ENCODE data around the gene RREB1. TPM values are rescaled to one million over a fixed set of nuclear protein-coding genes. Genes with fewer than 3 reads are reported as not detected.

RREB1 gene, protein sequence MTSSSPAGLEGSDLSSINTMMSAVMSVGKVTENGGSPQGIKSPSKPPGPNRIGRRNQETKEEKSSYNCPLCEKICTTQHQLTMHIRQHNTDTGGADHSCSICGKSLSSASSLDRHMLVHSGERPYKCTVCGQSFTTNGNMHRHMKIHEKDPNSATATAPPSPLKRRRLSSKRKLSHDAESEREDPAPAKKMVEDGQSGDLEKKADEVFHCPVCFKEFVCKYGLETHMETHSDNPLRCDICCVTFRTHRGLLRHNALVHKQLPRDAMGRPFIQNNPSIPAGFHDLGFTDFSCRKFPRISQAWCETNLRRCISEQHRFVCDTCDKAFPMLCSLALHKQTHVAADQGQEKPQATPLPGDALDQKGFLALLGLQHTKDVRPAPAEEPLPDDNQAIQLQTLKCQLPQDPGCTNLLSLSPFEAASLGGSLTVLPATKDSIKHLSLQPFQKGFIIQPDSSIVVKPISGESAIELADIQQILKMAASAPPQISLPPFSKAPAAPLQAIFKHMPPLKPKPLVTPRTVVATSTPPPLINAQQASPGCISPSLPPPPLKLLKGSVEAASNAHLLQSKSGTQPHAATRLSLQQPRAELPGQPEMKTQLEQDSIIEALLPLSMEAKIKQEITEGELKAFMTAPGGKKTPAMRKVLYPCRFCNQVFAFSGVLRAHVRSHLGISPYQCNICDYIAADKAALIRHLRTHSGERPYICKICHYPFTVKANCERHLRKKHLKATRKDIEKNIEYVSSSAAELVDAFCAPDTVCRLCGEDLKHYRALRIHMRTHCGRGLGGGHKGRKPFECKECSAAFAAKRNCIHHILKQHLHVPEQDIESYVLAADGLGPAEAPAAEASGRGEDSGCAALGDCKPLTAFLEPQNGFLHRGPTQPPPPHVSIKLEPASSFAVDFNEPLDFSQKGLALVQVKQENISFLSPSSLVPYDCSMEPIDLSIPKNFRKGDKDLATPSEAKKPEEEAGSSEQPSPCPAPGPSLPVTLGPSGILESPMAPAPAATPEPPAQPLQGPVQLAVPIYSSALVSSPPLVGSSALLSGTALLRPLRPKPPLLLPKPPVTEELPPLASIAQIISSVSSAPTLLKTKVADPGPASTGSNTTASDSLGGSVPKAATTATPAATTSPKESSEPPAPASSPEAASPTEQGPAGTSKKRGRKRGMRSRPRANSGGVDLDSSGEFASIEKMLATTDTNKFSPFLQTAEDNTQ (N-terminal part only)
- 12.3 and 12.7 TPM in 2 replicates for total RNA-seq

DNA sequence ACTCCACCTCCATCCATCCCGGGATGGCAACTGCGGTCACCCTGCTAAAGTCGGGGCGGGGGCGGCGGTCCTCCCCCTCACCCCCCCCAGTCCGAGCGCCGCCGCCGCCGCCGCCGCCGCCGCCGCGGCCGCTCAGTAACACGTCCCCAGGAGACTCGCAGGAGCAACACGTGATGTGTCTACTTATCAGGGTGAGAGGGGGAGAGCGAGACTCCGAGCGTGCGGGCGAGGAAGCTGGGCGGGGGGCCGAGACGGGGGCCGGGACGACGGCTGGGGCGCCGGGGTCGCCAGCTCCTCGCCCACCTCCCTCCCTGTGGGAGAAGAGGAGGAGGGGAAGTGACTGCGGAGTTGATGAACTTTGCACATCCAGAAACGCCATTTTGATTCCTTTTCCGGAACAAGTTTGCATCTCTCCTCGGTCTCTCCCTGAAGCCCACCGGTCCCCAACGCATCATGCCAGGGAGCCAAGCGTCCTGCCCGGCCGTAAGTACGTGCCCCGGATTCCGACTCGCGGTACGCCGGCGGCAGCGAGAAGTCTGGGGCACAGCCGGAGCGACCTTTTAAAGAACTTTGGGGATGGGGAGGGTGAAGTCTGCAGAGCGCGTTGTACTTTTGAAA, at the start of gene RREB1:
RREB1 (plus strand) TSS at position 384 of the 618 bp plus-strand sequence. CDS start 73,951 bp downstream, outside the sequence.
- DNase-seq (ENCODE audit: low spot score) = peak; percentile 34
- H3K27me3 Mint-ChIP-seq (ENCODE audit: insufficient read depth) = peaks cover 21% of the 10 kb centered on the region
- H3K36me3 Mint-ChIP-seq (ENCODE audit: low read depth) = peaks cover 8% of the 10 kb centered on the region
- H3K4me1 Mint-ChIP-seq (ENCODE audit: low read depth) = peaks cover 41% of the 10 kb centered on the region
- intact Hi-C loops (cut with micrococcal nuclease) = loop anchor here (1.0 to 5.0 kb wide), 9 partner anchors 20 to 590 kb away; partner anchors contain the start of gene SSR1
- peak within 1 kb of the TSS; percentile 92 for H3K27ac Mint-ChIP-seq
- H3K9me3 Mint-ChIP-seq = no peaks in the 10 kb centered on the region
- H3K4me3 Mint-ChIP-seq = peak within 1 kb of the TSS; percentile 96

DNA sequence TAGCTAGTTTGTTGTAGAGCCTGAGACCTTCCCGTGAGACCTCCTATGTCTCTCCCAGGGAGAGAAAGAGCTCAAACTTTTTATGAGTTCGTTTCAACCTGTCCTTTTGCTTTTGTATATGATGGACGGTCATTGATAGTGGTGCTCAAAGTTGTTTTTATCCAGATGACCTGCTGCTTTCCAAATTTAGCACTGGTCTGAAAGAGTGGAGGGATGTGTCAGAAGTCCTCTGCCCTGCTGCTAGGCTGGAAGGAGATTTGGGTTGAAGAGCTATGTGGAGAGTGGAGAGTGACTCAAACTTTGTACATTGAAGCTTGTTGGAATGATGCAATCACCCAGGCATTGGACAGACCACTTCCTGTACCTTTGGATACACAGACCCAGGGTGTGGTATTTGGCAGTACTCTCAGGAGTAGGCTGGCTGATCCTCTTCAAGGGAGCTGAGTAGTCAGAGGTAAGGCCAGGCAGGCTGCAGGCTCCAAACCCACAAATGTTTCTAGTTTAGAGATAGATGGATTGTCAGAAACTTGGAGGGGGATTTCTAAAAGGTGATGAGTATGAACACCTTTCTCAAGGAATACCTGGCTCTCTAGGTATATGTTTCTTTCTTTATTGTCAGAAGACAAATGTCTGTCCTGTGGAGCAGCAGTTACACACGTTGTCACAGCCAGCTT, 49.4 kb upstream of the RREB1 start:
- H3K9me3 Mint-ChIP-seq = no peaks in the 10 kb centered on the region
- no peaks in the 10 kb centered on the region for H3K36me3 Mint-ChIP-seq (ENCODE audit: low read depth)
- H3K4me3 Mint-ChIP-seq = no peak overlapping the region
- H3K27ac Mint-ChIP-seq = no peak overlapping the region
- intact Hi-C loops (cut with micrococcal nuclease) = no loop called here
- H3K27me3 Mint-ChIP-seq (ENCODE audit: insufficient read depth) = peaks cover 65% of the 10 kb centered on the region
- H3K4me1 Mint-ChIP-seq (ENCODE audit: low read depth) = peaks cover 9% of the 10 kb centered on the region
- DNase-seq (ENCODE audit: low spot score) = no peak

DNA sequence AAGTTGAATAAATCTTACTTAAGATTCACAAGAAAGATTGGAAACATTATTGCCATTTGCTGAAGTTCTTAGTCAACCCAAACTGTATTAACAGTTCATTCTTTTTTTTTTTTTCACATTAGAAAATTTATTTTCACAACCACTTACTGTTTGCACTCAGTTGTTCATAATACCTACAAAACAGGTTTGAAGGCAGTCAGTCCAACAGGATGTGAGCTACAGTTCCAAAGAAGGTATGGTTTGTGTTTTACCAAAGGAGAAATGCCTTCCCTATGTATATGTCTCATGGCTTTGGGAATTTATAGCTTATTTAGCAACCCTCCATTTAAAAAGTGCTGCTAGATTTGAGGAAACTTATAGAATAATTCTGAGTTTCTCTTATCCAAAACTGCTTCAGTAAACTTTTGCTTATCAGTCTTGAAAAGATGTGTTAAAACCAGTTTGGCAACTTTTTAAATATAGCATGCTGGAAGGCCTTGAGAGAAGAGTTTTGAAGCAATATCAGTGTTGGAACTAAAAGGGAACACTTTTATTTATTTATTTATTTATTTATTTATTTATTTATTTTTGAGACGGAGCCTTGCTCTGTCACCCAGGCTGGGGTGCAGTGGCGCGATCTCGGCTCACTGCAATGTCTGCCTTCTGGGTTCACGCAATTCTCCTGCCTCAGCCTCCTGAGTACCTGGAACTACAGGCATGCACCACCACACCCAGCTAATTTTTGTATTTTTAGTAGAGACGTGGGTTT, 46.8 kb upstream of the RREB1 start:
- Mint-ChIP-seq H3K36me3 (ENCODE audit: low read depth) (no peaks in the 10 kb centered on the region), H3K27me3 (ENCODE audit: insufficient read depth) (peaks cover 64% of the 10 kb centered on the region), H3K27ac (no peak overlapping the region), H3K9me3 (no peaks in the 10 kb centered on the region), H3K4me1 (ENCODE audit: low read depth) (peaks cover 9% of the 10 kb centered on the region), H3K4me3 (no peak overlapping the region)
- DNase-seq (ENCODE audit: low spot score) = no peak
- intact Hi-C loops (cut with micrococcal nuclease) = no loop called here

DNA sequence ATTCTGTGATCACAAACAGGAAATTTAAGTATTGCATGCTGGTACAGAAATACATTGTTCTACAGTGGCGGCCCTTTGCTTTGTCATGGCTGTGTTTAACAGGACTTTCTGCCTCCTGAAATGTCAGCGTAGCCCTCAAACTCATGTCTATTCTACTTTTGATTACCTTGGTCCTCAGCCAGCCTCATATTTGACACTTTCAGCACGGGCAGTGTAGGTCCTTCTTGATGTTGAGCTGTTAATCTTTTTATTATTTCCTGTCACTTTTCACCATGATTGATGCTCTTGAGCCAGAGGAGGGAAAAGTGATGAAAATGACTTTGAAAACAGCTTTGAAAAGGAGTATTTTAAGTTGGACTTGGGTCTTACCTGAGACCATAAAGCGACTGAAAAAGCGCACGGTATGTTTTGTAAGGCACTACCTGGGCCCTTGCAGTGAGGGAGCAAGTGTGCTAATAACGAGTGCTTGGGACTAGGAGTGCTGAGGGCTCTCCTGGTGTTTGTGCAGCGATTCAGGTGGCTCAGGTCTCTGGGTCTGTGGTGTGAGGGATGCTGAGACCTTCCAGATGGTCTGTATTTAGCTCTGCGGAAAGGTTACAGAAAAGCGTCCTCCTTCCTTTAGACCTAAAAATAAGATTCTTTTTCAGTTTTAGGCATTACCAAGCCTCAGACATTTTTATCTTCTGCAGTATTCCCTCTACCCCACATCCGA, 45.2 kb upstream of the RREB1 start:
- intact Hi-C loops (cut with micrococcal nuclease) = no loop called here
- H3K4me3 Mint-ChIP-seq = no peak overlapping the region
- H3K9me3 Mint-ChIP-seq = no peaks in the 10 kb centered on the region
- peaks cover 61% of the 10 kb centered on the region for H3K27me3 Mint-ChIP-seq (ENCODE audit: insufficient read depth)
- no peaks in the 10 kb centered on the region for H3K36me3 Mint-ChIP-seq (ENCODE audit: low read depth)
- H3K27ac Mint-ChIP-seq = no peak overlapping the region
- H3K4me1 Mint-ChIP-seq (ENCODE audit: low read depth) = peaks cover 9% of the 10 kb centered on the region
- no peak for DNase-seq (ENCODE audit: low spot score)

DNA sequence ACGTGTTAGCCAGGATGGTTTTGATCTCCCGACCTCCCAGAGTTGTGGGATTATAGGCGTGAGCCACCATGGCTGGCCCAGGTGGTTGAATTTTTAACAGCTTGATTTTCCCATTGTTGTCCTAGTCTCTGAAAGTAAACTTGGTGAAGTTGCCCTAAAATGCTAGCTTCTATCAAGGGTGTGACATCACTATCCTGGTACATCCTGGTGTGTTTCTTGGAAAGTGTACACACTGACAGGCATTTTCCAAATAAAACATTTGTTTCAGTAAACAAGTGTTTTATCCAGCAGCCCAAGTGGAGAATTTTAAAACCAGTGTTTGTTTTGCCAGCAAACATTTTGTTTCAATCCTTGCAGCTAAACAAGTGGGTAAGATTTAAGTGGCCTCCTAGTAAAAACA, 40.5 kb upstream of the RREB1 start:
- Mint-ChIP-seq H3K36me3 (ENCODE audit: low read depth) (no peaks in the 10 kb centered on the region), H3K27ac (no peak overlapping the region), H3K27me3 (ENCODE audit: insufficient read depth) (peaks cover 50% of the 10 kb centered on the region), H3K9me3 (no peaks in the 10 kb centered on the region), H3K4me3 (no peak overlapping the region), H3K4me1 (ENCODE audit: low read depth) (no peaks in the 10 kb centered on the region)
- DNase-seq (ENCODE audit: low spot score) = no peak
- intact Hi-C loops (cut with micrococcal nuclease) = no loop called here

DNA sequence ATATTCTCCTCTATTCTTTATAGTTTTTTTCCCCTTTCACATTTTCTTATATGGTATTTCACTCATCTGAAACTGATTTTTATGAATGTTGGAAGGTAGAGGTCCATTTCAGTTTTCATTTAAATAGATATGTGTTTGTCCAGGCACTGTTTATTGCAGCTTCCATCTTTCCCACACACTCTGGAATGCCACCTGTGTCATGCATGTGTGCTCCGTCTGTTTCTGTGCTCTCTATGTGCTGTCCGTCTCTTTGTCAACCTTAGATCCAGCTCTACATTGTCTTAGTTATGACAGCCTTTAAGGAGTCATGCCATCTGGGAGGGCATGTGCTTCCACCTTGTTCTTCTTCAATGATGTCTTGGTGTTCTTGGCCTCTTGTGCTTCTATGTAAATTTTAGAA, 36.4 kb upstream of the RREB1 start:
- Mint-ChIP-seq H3K9me3 (no peaks in the 10 kb centered on the region), H3K4me1 (ENCODE audit: low read depth) (peaks cover 13% of the 10 kb centered on the region), H3K4me3 (no peak overlapping the region), H3K36me3 (ENCODE audit: low read depth) (no peaks in the 10 kb centered on the region), H3K27ac (no peak overlapping the region), H3K27me3 (ENCODE audit: insufficient read depth) (peaks cover 58% of the 10 kb centered on the region)
- no peak for DNase-seq (ENCODE audit: low spot score)
- intact Hi-C loops (cut with micrococcal nuclease) = loop anchor here (5.0 kb wide), 1 partner anchor 166 kb away; no protein-coding TSS in a partner anchor

DNA sequence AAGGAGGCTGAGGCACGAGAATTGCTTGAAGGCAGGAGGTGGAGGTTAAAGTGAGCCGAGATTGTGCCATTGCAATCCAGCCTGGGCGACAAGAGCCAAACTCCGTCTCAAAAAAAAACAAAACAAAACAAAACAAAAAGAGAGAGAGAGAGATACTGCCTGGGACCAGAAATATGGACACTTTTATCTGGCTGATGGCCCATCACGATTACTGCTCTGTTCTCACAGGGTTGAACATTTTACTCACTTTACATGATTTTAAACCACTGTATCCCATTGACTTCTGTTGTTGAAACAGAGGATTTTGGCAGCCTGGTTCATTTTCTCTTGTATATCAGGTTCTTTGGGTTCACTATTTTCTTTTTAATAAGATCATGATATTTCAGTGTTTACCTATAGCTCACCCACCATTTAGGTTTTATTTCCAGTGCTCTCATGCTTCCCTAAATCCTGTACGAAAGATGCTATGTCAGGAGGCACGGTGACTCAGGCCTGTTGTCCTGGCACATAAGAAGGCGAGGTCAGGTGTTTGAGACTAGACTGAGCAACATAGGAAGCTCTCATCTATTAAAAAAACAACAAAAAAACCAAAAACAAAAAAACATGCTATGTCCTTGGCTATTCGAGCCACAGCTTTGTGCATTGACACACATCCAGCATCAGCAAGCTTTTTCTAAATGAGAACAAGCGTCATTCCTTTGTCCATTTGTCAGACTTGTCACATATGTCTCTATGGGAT, 34.5 kb upstream of the RREB1 start:
- intact Hi-C loops (cut with micrococcal nuclease) = loop anchor here (1.0 to 5.0 kb wide), 7 partner anchors 20 to 556 kb away; partner anchors contain the start of gene RREB1
- Mint-ChIP-seq H3K27ac (no peak overlapping the region), H3K4me3 (no peak overlapping the region), H3K27me3 (ENCODE audit: insufficient read depth) (peaks cover 68% of the 10 kb centered on the region), H3K9me3 (no peaks in the 10 kb centered on the region), H3K36me3 (ENCODE audit: low read depth) (no peaks in the 10 kb centered on the region), H3K4me1 (ENCODE audit: low read depth) (peaks cover 13% of the 10 kb centered on the region)
- no peak for DNase-seq (ENCODE audit: low spot score)

DNA sequence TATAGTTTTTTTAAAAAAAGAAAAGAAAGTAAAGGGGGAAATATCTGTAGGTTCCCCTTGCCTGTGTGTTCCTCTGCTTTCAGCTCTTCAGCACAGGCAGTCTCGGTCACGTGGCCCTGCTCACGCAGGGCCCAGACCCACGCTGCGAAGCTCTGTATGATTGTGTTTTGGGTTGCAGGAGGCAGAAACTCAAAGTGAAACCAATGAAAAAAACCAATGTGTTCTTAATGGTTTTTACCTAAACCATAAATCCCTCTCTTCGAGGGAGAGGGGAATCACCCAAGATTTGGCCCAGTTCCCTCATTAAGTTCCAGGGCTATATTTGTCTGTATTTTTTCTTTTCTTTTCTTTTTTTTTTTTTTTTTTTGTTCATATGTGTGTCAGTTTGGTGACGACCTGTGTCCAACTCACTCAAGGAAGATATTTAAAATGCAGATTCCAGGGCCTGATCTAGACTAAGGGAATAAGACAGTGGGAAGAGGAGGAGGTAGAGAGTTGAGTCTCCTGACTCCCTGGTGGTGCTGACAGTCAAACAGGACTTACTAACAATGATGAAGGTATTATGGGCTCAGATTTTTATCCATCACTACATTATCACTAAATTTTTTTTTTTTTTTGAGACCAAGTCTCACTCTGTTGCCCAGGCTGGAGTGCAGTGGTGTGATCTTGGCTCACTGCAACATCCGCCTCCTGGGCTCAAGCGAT, 33.8 kb upstream of the RREB1 start:
- H3K36me3 Mint-ChIP-seq (ENCODE audit: low read depth) = no peaks in the 10 kb centered on the region
- peak; percentile 55 for DNase-seq (ENCODE audit: low spot score)
- peak overlapping the region; percentile 74 for H3K27ac Mint-ChIP-seq
- intact Hi-C loops (cut with micrococcal nuclease) = loop anchor here (1.0 to 5.0 kb wide), 8 partner anchors 12 to 557 kb away; partner anchors contain the start of gene RREB1
- H3K27me3 Mint-ChIP-seq (ENCODE audit: insufficient read depth) = peaks cover 70% of the 10 kb centered on the region
- H3K4me1 Mint-ChIP-seq (ENCODE audit: low read depth) = peaks cover 13% of the 10 kb centered on the region
- H3K4me3 Mint-ChIP-seq = no peak overlapping the region
- H3K9me3 Mint-ChIP-seq = no peaks in the 10 kb centered on the region

DNA sequence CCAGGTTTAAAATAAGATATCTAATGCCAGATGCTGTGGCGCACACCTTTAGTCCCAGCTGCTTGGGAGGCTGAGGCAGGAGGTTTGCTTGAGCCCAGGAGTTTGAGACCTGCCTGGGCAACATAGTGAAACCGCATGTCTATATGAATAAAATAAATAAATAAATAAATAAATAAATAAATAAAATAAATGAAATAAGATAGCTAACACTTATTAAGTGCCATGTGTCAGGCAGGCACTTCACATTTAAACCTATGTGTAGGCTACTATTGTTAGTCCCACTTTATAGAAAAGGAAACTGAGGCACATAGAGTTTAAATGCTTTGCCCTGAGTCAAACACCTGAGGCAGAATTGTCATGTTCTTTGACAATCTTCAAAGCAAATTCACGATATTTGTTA, 32.9 kb upstream of the RREB1 start:
- intact Hi-C loops (cut with micrococcal nuclease) = loop anchor here (1.0 to 5.0 kb wide), 2 partner anchors 11 to 162 kb away; no protein-coding TSS in a partner anchor
- DNase-seq (ENCODE audit: low spot score) = no peak
- Mint-ChIP-seq H3K4me3 (no peak overlapping the region), H3K36me3 (ENCODE audit: low read depth) (no peaks in the 10 kb centered on the region), H3K9me3 (no peaks in the 10 kb centered on the region), H3K27ac (no peak overlapping the region), H3K27me3 (ENCODE audit: insufficient read depth) (peaks cover 67% of the 10 kb centered on the region), H3K4me1 (ENCODE audit: low read depth) (peaks cover 13% of the 10 kb centered on the region)
